RPMI7951 (cell line): Measurements from ENCODE around the gene ANKH. TPM values are rescaled to one million over a fixed set of nuclear protein-coding genes. Genes with fewer than 3 reads are reported as not detected.

Experiments
- DNase-seq: peaks from one replicate; pipeline ENCODE4 v3.0.0-alpha.2; 2012; ENCODE audit warnings: low read depth
- total RNA-seq: library from RNA; depleted of rRNA; stranded (reverse); fragments of >200 nt; shearing (Covaris generic); gene quantifications from 2 replicates; pipeline ENCODE4 v1.2.3, GENCODE V29; 2014; rRNA removed

Gene ANKH
- total RNA-seq, 1 experiment from 2014 or later, result 70.5 TPM

DNA sequence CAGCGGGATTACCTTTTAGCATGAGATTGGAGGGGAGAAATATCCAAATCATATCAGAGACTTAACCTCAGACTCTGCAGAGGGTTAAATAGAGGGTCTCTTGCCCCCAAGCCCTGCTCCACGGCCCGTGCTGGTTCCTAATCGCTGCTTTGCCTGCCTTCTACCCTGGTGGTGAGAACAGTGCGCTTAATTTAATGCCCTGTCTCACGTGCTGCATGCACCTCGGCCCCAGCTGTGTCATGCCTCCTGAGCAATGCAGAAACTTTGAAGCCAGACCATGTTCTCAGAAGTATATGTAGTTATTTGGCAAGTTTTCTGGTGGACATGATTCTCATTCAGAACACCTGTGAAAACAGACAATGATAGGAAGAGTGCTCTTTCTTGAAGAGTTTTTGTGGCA is 205.6 kb downstream of the ANKH start:
- peak; percentile 14 for DNase-seq

DNA sequence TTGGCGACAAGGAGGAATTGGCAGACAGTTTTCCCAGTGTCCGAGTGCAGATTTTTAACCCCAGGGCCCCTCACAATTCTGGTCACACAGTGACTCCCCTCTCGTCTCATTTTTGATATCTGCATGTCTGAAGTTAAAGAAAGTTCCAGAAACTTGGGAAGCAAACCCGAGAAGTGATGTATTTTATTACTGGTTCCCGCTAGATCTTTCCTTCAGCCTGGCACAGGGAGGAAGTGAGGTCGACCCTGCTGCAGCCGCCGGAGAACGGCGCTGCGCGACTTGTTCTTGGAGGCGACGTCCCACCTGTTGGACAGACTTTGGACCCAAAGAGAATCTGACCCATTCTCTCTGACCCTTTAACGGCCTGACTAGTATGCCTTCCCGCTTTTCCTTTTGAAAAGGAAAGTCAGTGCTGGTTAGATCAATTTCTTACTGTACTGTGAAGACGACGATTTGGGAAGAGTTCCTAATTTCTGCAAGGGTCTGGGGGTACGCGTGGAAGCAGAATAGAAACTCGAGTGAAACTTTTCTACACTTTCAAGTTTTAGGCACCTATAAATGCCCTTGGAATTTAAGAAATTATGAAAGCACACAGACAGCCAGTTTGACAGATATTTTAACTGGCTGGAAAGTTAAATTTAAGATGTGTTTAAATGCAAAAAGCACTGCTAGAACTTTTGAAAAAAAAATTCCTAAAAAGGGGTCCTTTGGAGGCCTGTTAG is 206.3 kb downstream of the ANKH start:
- peak; percentile 28 for DNase-seq

DNA sequence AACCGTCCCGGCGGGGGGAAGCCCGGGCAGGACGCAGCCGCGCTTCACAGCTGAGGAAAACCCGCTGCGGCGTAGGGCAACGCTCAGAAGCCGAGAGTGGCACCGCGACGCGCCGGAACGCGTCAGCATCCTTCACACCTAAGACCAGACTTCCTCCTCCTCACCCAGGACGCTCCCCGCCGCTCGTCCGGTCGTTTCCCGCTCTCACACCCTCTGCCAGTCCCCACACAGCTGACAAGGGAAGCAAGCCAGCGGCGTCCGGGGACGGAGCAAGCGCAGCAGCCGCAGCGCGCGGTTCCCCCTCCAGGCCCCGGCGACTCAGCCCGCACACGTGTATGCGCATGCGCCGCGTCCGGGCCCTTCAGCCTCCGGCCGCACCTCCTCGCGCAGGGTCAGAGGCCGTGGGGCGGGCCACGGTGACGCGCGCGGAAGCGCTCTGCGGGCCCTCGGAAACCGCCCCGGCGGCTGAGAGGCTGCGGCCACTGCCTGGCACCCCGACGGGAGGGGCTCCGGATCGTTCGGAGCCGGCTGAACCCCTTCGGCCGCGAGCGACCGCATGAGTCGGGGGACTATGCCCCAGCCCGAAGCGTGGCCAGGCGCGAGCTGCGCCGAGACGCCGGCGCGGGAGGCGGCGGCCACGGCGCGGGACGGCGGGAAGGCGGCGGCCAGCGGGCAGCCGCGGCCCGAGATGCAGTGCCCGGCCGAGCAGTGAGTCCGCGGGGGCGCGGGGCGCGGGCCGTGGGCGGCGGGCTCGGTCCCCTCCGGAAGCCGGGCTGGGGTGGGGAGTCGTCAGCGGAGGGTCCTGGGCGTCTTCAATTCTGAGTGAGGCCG is 207.1 kb downstream of the ANKH start, which contains the start of gene OTULIN:
TSS of gene OTULIN (plus strand) at position 449 of the 831 bp plus-strand sequence. CDS start at position 557, 108 bp downstream.
- peak; percentile 89 for DNase-seq

DNA sequence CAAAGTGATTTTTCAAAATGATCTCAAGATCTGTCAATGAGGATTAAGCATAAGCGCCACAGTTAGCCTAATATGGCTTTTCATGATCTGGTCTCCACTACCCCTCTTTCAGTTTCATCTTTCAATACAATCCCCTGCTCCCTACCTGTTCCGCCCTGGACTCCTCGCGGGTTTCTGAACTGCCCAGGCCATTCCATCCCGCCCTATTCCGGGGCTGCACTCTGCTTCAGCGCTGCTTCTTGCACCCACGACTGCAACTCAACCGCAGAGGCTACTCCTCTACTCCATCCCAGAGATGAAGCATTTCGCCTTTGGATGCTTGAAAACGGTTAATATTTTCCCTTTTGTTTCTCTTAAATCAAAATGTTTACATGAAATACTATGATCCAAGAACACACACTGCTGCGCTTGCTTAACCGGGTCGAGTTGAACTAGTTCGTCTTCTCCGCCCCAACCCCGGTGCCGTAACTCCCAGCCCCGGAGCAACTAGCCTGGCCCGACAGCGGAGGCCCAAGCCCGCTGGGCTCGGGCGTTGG is 207.8 kb downstream of the ANKH start:
- DNase-seq, result peak; percentile 23

DNA sequence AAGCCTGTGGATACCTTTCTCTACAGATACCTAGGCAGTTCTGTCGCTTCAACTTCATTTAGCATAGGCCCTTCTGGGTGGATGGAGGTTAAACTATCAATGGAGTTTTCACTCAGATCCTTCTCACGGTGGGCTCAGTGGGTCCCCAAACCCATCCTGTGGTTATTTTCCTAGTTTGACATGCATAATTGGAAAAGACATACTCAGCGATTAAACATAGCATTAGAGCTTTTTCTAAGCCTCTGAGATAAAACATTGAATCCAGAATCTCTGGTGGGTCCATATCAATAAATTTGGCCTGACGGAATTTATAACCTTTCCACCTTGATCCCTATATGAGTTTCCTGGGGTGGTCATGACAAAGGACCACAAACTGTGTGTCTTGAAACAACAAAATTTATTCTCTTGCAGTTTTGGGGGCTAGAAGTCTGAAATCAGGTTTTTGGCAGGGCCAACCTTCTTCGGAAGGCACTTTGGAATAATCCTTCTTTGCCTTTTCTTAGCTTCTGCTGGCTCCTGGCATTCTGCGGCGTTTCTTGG is 208.8 kb downstream of the ANKH start:
- DNase-seq, result no peak

DNA sequence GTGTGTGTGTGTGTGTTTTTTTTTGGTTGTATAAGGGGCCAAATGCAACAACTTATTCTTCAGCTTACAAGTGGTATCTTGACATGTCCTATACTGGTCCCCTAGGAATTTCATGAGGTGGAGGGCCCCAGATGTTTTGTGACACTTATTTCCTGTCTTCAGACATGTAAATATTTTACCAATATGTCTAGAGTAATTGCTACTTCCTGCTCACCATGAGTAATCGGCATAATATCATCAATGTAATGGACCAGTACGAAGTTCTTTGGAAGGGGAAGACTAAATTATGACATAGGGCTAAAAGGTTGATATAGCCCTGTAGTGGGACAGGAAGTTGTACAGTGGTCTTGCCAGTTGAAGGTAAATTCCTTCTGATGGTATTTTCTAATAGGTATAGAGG is 210.7 kb downstream of the ANKH start:
- DNase-seq, result no peak

DNA sequence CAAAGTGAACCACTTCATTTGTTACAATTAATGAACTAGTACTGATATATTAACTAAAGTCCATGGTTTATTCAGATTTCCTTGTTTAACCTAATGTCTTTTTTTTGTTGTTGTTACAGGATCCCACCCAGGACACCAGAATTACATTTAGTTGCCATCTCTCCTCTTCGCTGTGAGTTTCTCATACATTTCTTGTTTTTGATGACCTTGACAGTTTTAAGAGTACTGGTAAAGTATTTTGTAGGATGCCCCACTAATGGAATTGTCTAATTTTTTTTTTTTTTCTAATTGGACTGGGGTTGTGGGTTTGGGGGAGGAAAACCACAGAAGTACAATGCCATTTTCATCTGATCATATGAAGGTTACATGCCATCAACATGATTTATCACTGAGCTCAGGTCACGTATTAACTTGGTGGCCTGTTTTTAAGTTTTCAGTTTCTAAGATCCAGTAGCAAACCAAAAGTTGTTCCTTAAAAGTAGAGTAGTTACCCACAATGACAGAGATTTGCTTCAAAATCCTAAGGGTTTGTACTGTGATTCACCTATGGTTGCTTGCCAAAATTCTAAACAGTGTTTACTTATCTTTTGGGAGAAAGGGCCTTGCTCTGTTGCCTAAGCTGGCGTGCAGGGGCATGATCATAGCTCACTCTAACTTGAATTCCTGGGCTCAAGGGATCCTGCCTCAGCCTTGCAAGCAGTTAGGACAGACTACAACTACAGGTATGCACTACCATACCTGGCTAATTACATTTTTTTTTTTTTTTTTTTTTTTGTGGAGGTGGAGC is 211.6 kb downstream of the ANKH start:
- DNase-seq, result peak; percentile 25

DNA sequence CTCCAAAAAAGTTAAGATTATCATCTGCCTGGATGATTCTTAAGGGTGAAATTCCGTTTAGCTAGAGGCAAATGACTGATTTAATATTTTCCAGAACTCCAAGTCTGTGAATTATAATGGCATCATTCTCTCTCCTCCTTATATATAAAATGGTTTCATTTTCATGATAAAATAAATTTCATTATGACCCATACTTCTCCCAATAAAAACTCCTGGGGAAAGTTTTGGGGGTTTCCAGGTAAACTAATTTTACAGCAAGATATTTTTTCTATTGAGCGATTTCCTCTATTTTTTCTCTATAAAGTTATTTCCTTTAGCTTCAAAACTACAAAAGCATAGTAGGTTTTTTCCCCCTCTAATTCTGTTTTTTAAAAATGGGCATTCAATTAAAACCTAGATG is 214.7 kb downstream of the ANKH start:
- no peak for DNase-seq

DNA sequence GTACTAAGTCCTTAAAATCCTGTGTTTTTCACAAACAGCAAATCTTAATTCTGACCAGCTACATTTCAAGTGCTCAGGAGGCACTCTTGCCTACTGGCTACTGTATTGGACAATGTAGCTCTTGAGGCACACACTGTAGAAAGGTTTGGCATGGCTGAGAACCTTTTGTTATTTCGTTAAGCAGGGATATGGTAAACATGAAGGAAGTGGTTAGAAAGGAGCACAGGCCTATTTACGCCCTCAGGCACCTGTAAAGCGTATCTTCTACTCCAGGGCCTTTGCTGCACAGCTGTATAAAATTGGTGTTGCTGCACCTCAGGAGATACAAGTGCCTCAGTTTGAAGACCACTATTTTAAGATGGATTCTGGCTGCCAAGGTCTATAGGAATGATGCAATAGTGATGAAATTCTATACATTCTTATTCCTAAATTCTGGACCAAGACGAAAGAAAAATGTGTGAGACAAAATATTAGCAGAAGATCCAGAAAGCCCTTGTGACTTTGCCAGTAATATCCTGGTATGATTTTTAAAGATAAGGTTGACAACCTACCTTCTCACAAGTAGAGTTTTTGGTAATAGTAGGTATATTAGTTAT is 216.3 kb downstream of the ANKH start:
- DNase-seq, result peak; percentile 5

Other genes with a start within 250 kb of the ANKH start
- gene OTULIN, start 207.1 kb downstream of the ANKH start, total RNA-seq, result 16.6 and 21.1 TPM in 2 replicates